Activated CD4-positive, alpha-beta T cell treated with anti-CD3 and anti-CD28 coated beads, Interleukin-2, amount 10 ng/mL, durations not matched to agents 24 days and 14 days (primary cell): Measurements from ENCODE around the gene POLR2C. TPM values are rescaled to one million over a fixed set of nuclear protein-coding genes. Genes with fewer than 3 reads are reported as not detected.

ENCODE experiments used
- DNase-seq: peaks from one replicate; pipeline ENCODE4 v3.0.0; 2022
- H3K27ac Mint-ChIP-seq: one replicate; pipeline ENCODE4 v1.8.0; 2022; ENCODE audit warnings: mild to moderate bottlenecking, mixed read lengths
- H3K27me3 Mint-ChIP-seq: one replicate; pipeline ENCODE4 v1.8.0; 2022; ENCODE audit warnings: mixed read lengths
- H3K36me3 Mint-ChIP-seq: one replicate; pipeline ENCODE4 v1.8.0; 2022; ENCODE audit warnings: low read depth, mild to moderate bottlenecking, mixed read lengths
- H3K4me1 Mint-ChIP-seq: one replicate; pipeline ENCODE4 v1.8.0; 2021; ENCODE audit warnings: mixed read lengths
- H3K4me3 Mint-ChIP-seq: one replicate; pipeline ENCODE4 v1.8.0; 2022; ENCODE audit warnings: mild to moderate bottlenecking, moderate library complexity, mixed read lengths
- H3K9me3 Mint-ChIP-seq: one replicate; pipeline ENCODE4 v1.8.0; 2021; ENCODE audit warnings: mixed read lengths
- intact Hi-C: fragments of 100-400 bp; cut with micrococcal nuclease; formaldehyde crosslinking; loops from one replicate; pipeline ENCODE4 v1.15.1; 2023
- total RNA-seq: library from RNA; stranded (reverse); gene quantifications from 2 replicates; pipeline ENCODE4 v1.2.3, GENCODE V29; 2022

The POLR2C gene
- total RNA-seq, 1 donor from 2014 or later = 88.5 TPM

- Mint-ChIP-seq H3K36me3 (no peaks in the 10 kb centered on the region), H3K4me3 (no peak overlapping the region), H3K4me1 (peaks cover 14% of the 10 kb centered on the region), H3K27ac (no peak overlapping the region), H3K27me3 (peaks cover 2% of the 10 kb centered on the region), H3K9me3 (no peaks in the 10 kb centered on the region)
- DNase-seq = no peak
- intact Hi-C loops = loop anchor here (10.0 kb wide), 1 partner anchor 255 kb away; the partner anchor contains the start of gene KATNB1
Measured at GRCh38 chr16:57479205-57479975, 16.9 kb downstream of the POLR2C start.

- Mint-ChIP-seq H3K4me1 (peaks cover 14% of the 10 kb centered on the region), H3K4me3 (no peak overlapping the region), H3K27ac (no peak overlapping the region), H3K27me3 (peaks cover 2% of the 10 kb centered on the region), H3K9me3 (no peaks in the 10 kb centered on the region), H3K36me3 (no peaks in the 10 kb centered on the region)
- intact Hi-C loops = loop anchor here (10.0 kb wide), 1 partner anchor 255 kb away; the partner anchor contains the start of gene KATNB1
- DNase-seq = no peak
Measured at GRCh38 chr16:57479976-57480753, 17.7 kb downstream of the POLR2C start.

- peaks cover 15% of the 10 kb centered on the region for H3K4me1 Mint-ChIP-seq
- no peaks in the 10 kb centered on the region for H3K36me3 Mint-ChIP-seq
- no peak overlapping the region for H3K4me3 Mint-ChIP-seq
- H3K9me3 Mint-ChIP-seq = no peaks in the 10 kb centered on the region
- DNase-seq = no peak
- H3K27me3 Mint-ChIP-seq = peaks cover 2% of the 10 kb centered on the region
- no peak overlapping the region for H3K27ac Mint-ChIP-seq
- intact Hi-C loops = no loop called here
Measured at GRCh38 chr16:57480754-57481230, 18.3 kb downstream of the POLR2C start.

GRCh38 chr16:57481421-57481820, 18.9 kb downstream of the POLR2C start:
- Mint-ChIP-seq H3K27ac (no peak overlapping the region), H3K27me3 (peaks cover 2% of the 10 kb centered on the region), H3K4me1 (peaks cover 11% of the 10 kb centered on the region), H3K36me3 (no peaks in the 10 kb centered on the region), H3K4me3 (no peak overlapping the region), H3K9me3 (no peaks in the 10 kb centered on the region)
- no peak for DNase-seq
- intact Hi-C loops = no loop called here

- no peak for DNase-seq
- Mint-ChIP-seq H3K9me3 (no peaks in the 10 kb centered on the region), H3K27me3 (peaks cover 2% of the 10 kb centered on the region), H3K4me3 (no peak overlapping the region), H3K36me3 (no peaks in the 10 kb centered on the region), H3K4me1 (peaks cover 15% of the 10 kb centered on the region), H3K27ac (no peak overlapping the region)
- intact Hi-C loops = no loop called here
Measured at GRCh38 chr16:57482845-57483545, 20.5 kb downstream of the POLR2C start.

- no peak for DNase-seq
- Mint-ChIP-seq H3K4me3 (no peak overlapping the region), H3K9me3 (no peaks in the 10 kb centered on the region), H3K4me1 (peaks cover 15% of the 10 kb centered on the region), H3K27me3 (peaks cover 2% of the 10 kb centered on the region), H3K36me3 (no peaks in the 10 kb centered on the region), H3K27ac (no peak overlapping the region)
- intact Hi-C loops = no loop called here
Measured at GRCh38 chr16:57483725-57484514, 21.4 kb downstream of the POLR2C start.

GRCh38 chr16:57484515-57485005, 22.1 kb downstream of the POLR2C start:
- no peak overlapping the region for H3K27ac Mint-ChIP-seq
- H3K27me3 Mint-ChIP-seq = no peaks in the 10 kb centered on the region
- DNase-seq = no peak
- intact Hi-C loops = no loop called here
- H3K9me3 Mint-ChIP-seq = no peaks in the 10 kb centered on the region
- peaks cover 12% of the 10 kb centered on the region for H3K4me1 Mint-ChIP-seq
- no peaks in the 10 kb centered on the region for H3K36me3 Mint-ChIP-seq
- no peak overlapping the region for H3K4me3 Mint-ChIP-seq

GRCh38 chr16:57485091-57485915, 22.8 kb downstream of the POLR2C start:
- H3K27ac Mint-ChIP-seq = no peak overlapping the region
- no peaks in the 10 kb centered on the region for H3K36me3 Mint-ChIP-seq
- H3K9me3 Mint-ChIP-seq = no peaks in the 10 kb centered on the region
- H3K27me3 Mint-ChIP-seq = no peaks in the 10 kb centered on the region
- intact Hi-C loops = no loop called here
- peaks cover 12% of the 10 kb centered on the region for H3K4me1 Mint-ChIP-seq
- DNase-seq = no peak
- peak overlapping the region; percentile 82 for H3K4me3 Mint-ChIP-seq

GRCh38 chr16:57485916-57486857, 23.7 kb downstream of the POLR2C start, which contains the start of gene DOK4:
Gene DOK4 (minus strand): TSS chr16:57486493. CDS start chr16:57479507, 6,986 bp downstream.
- Mint-ChIP-seq H3K27ac (peak within 1 kb of the TSS; percentile 76), H3K4me1 (peaks cover 12% of the 10 kb centered on the region), H3K36me3 (no peaks in the 10 kb centered on the region), H3K9me3 (no peaks in the 10 kb centered on the region), H3K4me3 (peak within 1 kb of the TSS; percentile 82), H3K27me3 (no peaks in the 10 kb centered on the region)
- intact Hi-C loops = loop anchor here (2.0 kb wide), 1 partner anchor 51 kb away; the partner anchor contains the start of gene CCDC102A
- peak; percentile 94 for DNase-seq

GRCh38 chr16:57486858-57487834, 24.7 kb downstream of the POLR2C start:
- no peaks in the 10 kb centered on the region for H3K9me3 Mint-ChIP-seq
- intact Hi-C loops = loop anchor here (2.0 kb wide), 1 partner anchor 50 kb away; the partner anchor contains the start of gene CCDC102A
- H3K4me1 Mint-ChIP-seq = peaks cover 12% of the 10 kb centered on the region
- H3K27me3 Mint-ChIP-seq = peaks cover 5% of the 10 kb centered on the region
- peak overlapping the region; percentile 80 for H3K4me3 Mint-ChIP-seq
- peak overlapping the region; percentile 76 for H3K27ac Mint-ChIP-seq
- DNase-seq = no peak
- no peaks in the 10 kb centered on the region for H3K36me3 Mint-ChIP-seq
